Panc1 (cell line): ENCODE data around the gene NCK2. TPM values are rescaled to one million over a fixed set of nuclear protein-coding genes. Genes with fewer than 3 reads are reported as not detected.

ENCODE experiments used
- ATAC-seq: fragments of 200-7000 bp; cut with Tn5 transposase; 2 replicates; pipeline ENCODE4 v1.9.1; 2020; ENCODE audit warnings: mild to moderate bottlenecking, moderate library complexity
- BruUV-seq: library from RNA; stranded (reverse); fragments of 400-500 nt; replicated peaks from 2 replicates; lab custom pipeline; 2021; lab: Mats Ljungman, UMichigan
- CTCF ChIA-PET: fragments of 300-600 bp; sonication (Branson Sonifier 250); formaldehyde crosslinking; loops from one replicate; lab custom pipeline; 2022; ENCODE audit warnings: antibody characterized with exemption; lab: Charles Lee
- POLR2A ChIA-PET: fragments of 300-600 bp; sonication (Branson Sonifier 250); formaldehyde crosslinking; loops from one replicate; lab custom pipeline; 2022; ENCODE audit warnings: antibody characterized with exemption; lab: Charles Lee
- DNase-seq: peaks from one replicate; pipeline ENCODE4 v3.0.0-alpha.2; 2010; ENCODE audit warnings: low read depth, low spot score
- H3K27ac ChIP-seq: 2 replicates; pipeline ENCODE4 v1.5.1; 2011; ENCODE audit warnings: mild to moderate bottlenecking, low read length, inconsistent platforms
- H3K27me3 ChIP-seq: fragments of 200-500 bp; sonication (Bioruptor generic); 2 replicates; pipeline ENCODE4 v1.6.0; 2014; ENCODE audit warnings: low read length, inconsistent platforms; ENCODE audit not compliant: control insufficient read depth, insufficient read depth
- H3K36me3 ChIP-seq: fragments of 200-500 bp; sonication (Bioruptor generic); 2 replicates; pipeline ENCODE4 v1.5.1; 2014; ENCODE audit warnings: inconsistent platforms, mild to moderate bottlenecking, low read length, moderate library complexity; ENCODE audit not compliant: control insufficient read depth, insufficient read depth
- H3K4me1 ChIP-seq: 2 replicates; pipeline ENCODE4 v1.5.1; 2011; ENCODE audit warnings: inconsistent platforms, mild to moderate bottlenecking, low read length, moderate library complexity; ENCODE audit not compliant: control insufficient read depth, insufficient read depth
- H3K4me3 ChIP-seq, 2 experiments: 2 replicates each; pipeline ENCODE4 v1.5.1; 2011 to 2012; ENCODE audit warnings: low read depth in 2 of 2, low read length in 2 of 2, mild to moderate bottlenecking in 2 of 2, inconsistent platforms in 1 of 2, moderate library complexity in 1 of 2
- H3K9me3 ChIP-seq: fragments of 200-500 bp; sonication (Bioruptor generic); 2 replicates; pipeline ENCODE4 v1.5.1; 2014; ENCODE audit warnings: low read depth, mild to moderate bottlenecking, inconsistent platforms, low read length, moderate library complexity; ENCODE audit not compliant: control insufficient read depth, insufficient read depth
- CTCF ChIP-seq: fragments of 450-650 bp; IDR thresholded peaks from 2 replicates; pipeline ENCODE4 v1.5.1; 2017; ENCODE audit warnings: mild to moderate bottlenecking
- POLR2AphosphoS5 ChIP-seq: IDR thresholded peaks from 2 replicates; pipeline ENCODE4 v1.6.1; 2012; ENCODE audit warnings: mild to moderate bottlenecking, low read depth, low read length, moderate library complexity
- REST ChIP-seq, 2 experiments: IDR thresholded peaks; 2 replicates each; pipeline ENCODE4 v1.6.1; 2011 to 2012; ENCODE audit warnings: low read depth in 2 of 2, control low read depth in 1 of 2, low read length in 1 of 2, mild to moderate bottlenecking in 1 of 2, moderate library complexity in 1 of 2; ENCODE audit not compliant: insufficient read depth in 1 of 2
- SIN3A ChIP-seq: IDR thresholded peaks from 2 replicates; pipeline ENCODE4 v1.6.1; 2012; ENCODE audit warnings: low read depth, mild to moderate bottlenecking, low read length, moderate library complexity, borderline replicate concordance; ENCODE audit not compliant: insufficient read depth
- TCF7L2 ChIP-seq: IDR thresholded peaks from 2 replicates; pipeline ENCODE4 v1.6.1; 2011; ENCODE audit warnings: mild to moderate bottlenecking, low read depth, low read length, inconsistent platforms
- in situ Hi-C: cut with HindIII; loops from 2 replicates; pipeline ENCODE4 v1.10.0; 2016; ENCODE audit warnings: low sequenced_read_pairs, low pct_unique_long_range_greater_than_20kb
- intact Hi-C: fragments of 100-400 bp; cut with micrococcal nuclease; formaldehyde crosslinking; loops from one replicate; pipeline ENCODE4 v1.10.0; 2022; ENCODE audit not compliant: unreplicated experiment
- total RNA-seq: library from RNA; stranded (reverse); gene quantifications from one replicate; pipeline ENCODE4 v1.2.1, GENCODE V29; 2021; ENCODE audit not compliant: unreplicated experiment

The NCK2 gene
- total RNA-seq, 1 experiment from 2014 or later = 60.7 TPM

GRCh38 chr2:105760191-105760590, 15.5 kb downstream of the NCK2 start:
- CTCF ChIA-PET = no interaction called here
- no peak for TF ChIP-seq TCF7L2
- TF ChIP-seq SIN3A = no peak
- TF ChIP-seq REST (IDR thresholded peaks at IDR 0.05; ENCODE audit: insufficient read depth in 1 of 2, low read depth in 2 of 2, low read length in 1 of 2) = no peak
- no peak for TF ChIP-seq CTCF

GRCh38 chr2:105760639-105761337, 16.1 kb downstream of the NCK2 start:
- ATAC-seq = no peak
- CTCF ChIA-PET = no interaction called here
- Histone ChIP-seq H3K36me3 (no peaks in the 10 kb centered on the region), H3K4me3 (no peak overlapping the region), H3K4me1 (no peaks in the 10 kb centered on the region), H3K27ac (no peak overlapping the region), H3K27me3 (no peaks in the 10 kb centered on the region), H3K9me3 (no peaks in the 10 kb centered on the region)
- intact Hi-C loops (no loop called here), in situ Hi-C loops (no loop called here)
- POLR2A ChIA-PET = no interaction called here
- BruUV-seq = no TSS peak
- no peak for TF ChIP-seq REST (IDR thresholded peaks at IDR 0.05; ENCODE audit: insufficient read depth in 1 of 2, low read depth in 2 of 2, low read length in 1 of 2)
- TF ChIP-seq TCF7L2 = no peak
- no peak for TF ChIP-seq POLR2AphosphoS5
- TF ChIP-seq SIN3A = no peak
- TF ChIP-seq CTCF = no peak
- no peak for DNase-seq

More at GRCh38 chr2:105760191-105760590, 15.5 kb downstream of the NCK2 start:
- in situ Hi-C loops = no loop called here
- intact Hi-C loops = no loop called here
- Histone ChIP-seq H3K9me3 (no peaks in the 10 kb centered on the region), H3K4me1 (no peaks in the 10 kb centered on the region), H3K36me3 (no peaks in the 10 kb centered on the region), H3K27me3 (no peaks in the 10 kb centered on the region), H3K4me3 (no peak overlapping the region), H3K27ac (no peak overlapping the region)
- no TSS peak for BruUV-seq
- ATAC-seq (no peak), DNase-seq (no peak)
- POLR2A ChIA-PET = no interaction called here
